Panc1 (cell line): Measurements from ENCODE around the gene PADI6.

Experiments
- POLR2AphosphoS5 ChIP-seq: IDR thresholded peaks from 2 replicates; pipeline ENCODE4 v1.6.1; 2012; ENCODE audit warnings: mild to moderate bottlenecking, low read depth, low read length, moderate library complexity
- SIN3A ChIP-seq: IDR thresholded peaks from 2 replicates; pipeline ENCODE4 v1.6.1; 2012; ENCODE audit warnings: low read depth, mild to moderate bottlenecking, low read length, moderate library complexity, borderline replicate concordance; ENCODE audit not compliant: insufficient read depth
- TCF7L2 ChIP-seq: IDR thresholded peaks from 2 replicates; pipeline ENCODE4 v1.6.1; 2011; ENCODE audit warnings: mild to moderate bottlenecking, low read depth, low read length, inconsistent platforms
- TF ChIP-seq, protein P1 (sequence below): fragments of 450-650 bp; IDR thresholded peaks from 2 replicates; pipeline ENCODE4 v1.5.1; 2017; ENCODE audit warnings: mild to moderate bottlenecking
- TF ChIP-seq, protein P2 (sequence below), 2 experiments: IDR thresholded peaks; 2 replicates each; pipeline ENCODE4 v1.6.1; 2011 to 2012; ENCODE audit warnings: low read depth in 2 of 2, control low read depth in 1 of 2, low read length in 1 of 2, mild to moderate bottlenecking in 1 of 2, moderate library complexity in 1 of 2; ENCODE audit not compliant: insufficient read depth in 1 of 2

DNA sequence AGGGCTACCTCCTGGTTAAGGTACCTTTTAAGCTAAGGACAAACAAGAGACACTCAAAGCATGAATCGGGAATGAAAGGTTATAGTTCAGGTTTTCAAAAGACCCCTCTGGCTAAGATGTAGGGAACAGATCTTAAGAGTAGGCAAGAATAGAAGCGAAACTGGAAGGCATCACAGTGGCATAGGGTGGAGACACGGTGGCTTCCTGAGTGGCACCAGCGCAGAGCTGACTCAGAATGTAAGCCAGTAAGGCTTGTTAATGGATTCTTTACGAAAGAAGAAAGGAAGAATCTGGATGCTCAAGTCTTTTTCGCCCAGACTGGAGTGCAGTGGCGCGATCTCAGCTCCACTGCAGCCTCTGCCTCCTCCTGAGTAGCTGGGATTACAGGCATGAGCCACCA is 21.2 kb downstream of the PADI6 start:
- TF ChIP-seq, protein P1, sequence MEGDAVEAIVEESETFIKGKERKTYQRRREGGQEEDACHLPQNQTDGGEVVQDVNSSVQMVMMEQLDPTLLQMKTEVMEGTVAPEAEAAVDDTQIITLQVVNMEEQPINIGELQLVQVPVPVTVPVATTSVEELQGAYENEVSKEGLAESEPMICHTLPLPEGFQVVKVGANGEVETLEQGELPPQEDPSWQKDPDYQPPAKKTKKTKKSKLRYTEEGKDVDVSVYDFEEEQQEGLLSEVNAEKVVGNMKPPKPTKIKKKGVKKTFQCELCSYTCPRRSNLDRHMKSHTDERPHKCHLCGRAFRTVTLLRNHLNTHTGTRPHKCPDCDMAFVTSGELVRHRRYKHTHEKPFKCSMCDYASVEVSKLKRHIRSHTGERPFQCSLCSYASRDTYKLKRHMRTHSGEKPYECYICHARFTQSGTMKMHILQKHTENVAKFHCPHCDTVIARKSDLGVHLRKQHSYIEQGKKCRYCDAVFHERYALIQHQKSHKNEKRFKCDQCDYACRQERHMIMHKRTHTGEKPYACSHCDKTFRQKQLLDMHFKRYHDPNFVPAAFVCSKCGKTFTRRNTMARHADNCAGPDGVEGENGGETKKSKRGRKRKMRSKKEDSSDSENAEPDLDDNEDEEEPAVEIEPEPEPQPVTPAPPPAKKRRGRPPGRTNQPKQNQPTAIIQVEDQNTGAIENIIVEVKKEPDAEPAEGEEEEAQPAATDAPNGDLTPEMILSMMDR, result no peak
- TF ChIP-seq POLR2AphosphoS5 (no peak), SIN3A (no peak), TCF7L2 (no peak)
- TF ChIP-seq, protein P2, sequence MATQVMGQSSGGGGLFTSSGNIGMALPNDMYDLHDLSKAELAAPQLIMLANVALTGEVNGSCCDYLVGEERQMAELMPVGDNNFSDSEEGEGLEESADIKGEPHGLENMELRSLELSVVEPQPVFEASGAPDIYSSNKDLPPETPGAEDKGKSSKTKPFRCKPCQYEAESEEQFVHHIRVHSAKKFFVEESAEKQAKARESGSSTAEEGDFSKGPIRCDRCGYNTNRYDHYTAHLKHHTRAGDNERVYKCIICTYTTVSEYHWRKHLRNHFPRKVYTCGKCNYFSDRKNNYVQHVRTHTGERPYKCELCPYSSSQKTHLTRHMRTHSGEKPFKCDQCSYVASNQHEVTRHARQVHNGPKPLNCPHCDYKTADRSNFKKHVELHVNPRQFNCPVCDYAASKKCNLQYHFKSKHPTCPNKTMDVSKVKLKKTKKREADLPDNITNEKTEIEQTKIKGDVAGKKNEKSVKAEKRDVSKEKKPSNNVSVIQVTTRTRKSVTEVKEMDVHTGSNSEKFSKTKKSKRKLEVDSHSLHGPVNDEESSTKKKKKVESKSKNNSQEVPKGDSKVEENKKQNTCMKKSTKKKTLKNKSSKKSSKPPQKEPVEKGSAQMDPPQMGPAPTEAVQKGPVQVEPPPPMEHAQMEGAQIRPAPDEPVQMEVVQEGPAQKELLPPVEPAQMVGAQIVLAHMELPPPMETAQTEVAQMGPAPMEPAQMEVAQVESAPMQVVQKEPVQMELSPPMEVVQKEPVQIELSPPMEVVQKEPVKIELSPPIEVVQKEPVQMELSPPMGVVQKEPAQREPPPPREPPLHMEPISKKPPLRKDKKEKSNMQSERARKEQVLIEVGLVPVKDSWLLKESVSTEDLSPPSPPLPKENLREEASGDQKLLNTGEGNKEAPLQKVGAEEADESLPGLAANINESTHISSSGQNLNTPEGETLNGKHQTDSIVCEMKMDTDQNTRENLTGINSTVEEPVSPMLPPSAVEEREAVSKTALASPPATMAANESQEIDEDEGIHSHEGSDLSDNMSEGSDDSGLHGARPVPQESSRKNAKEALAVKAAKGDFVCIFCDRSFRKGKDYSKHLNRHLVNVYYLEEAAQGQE (IDR thresholded peaks at IDR 0.05; ENCODE audit: insufficient read depth in 1 of 2, low read depth in 2 of 2, low read length in 1 of 2), result no peak
